SHP77 treated with DMSO at 0.1 percent for 48 hours (cell line): ENCODE data around the gene RTP5.

Experiments used
- DNase-seq: peaks from one replicate; lab custom pipeline; 2025; lab: John Stamatoyannopoulos, UW

The RTP5 gene

GRCh38 chr2:241857572-241858121, 11.9 kb upstream of the RTP5 start:
- DNase-seq: no peak

- DNase-seq: no peak
These were observed 11.1 kb upstream of the RTP5 start, which contains the start of gene PDCD1 for GRCh38 chr2:241858206-241859016. Gene PDCD1 (minus strand): TSS chr2:241858894. CDS start chr2:241858838, 56 bp downstream.

- no peak for DNase-seq
These were observed 10.5 kb upstream of the RTP5 start for GRCh38 chr2:241859017-241859435.

- no peak for DNase-seq
These were observed 9.9 kb upstream of the RTP5 start for GRCh38 chr2:241859436-241860183.

- no peak for DNase-seq
These were observed 9.1 kb upstream of the RTP5 start for GRCh38 chr2:241860184-241861078.

- DNase-seq: no peak
These were observed 8.3 kb upstream of the RTP5 start for GRCh38 chr2:241861264-241861663.

GRCh38 chr2:241862093-241862492, 7.4 kb upstream of the RTP5 start:
- DNase-seq: no peak

- no peak for DNase-seq
These were observed 6.6 kb upstream of the RTP5 start for GRCh38 chr2:241862775-241863535.

- DNase-seq: no peak
These were observed 6.0 kb upstream of the RTP5 start for GRCh38 chr2:241863536-241863954.

- DNase-seq: no peak
These were observed 5.2 kb upstream of the RTP5 start for GRCh38 chr2:241864168-241864849.

GRCh38 chr2:241864850-241865213, 4.7 kb upstream of the RTP5 start:
- no peak for DNase-seq

GRCh38 chr2:241865416-241865956, 4.0 kb upstream of the RTP5 start:
- no peak for DNase-seq

- DNase-seq: no peak
These were observed 3.4 kb upstream of the RTP5 start for GRCh38 chr2:241865957-241866789.

- no peak for DNase-seq
These were observed 2.5 kb upstream of the RTP5 start for GRCh38 chr2:241866790-241867645.

- no peak for DNase-seq
These were observed 1.6 kb upstream of the RTP5 start for GRCh38 chr2:241867776-241868420.

GRCh38 chr2:241868661-241869081, 858 bp upstream of the RTP5 start:
- DNase-seq: no peak

GRCh38 chr2:241870081-241870541, 582 bp downstream of the RTP5 start:
- DNase-seq: no peak
